T47D (cell line): ENCODE results near the gene C16orf78.
A peak's percentile ranks its signal among the peaks of the same experiment; 100 is the strongest.

ENCODE experiments used
- DNase-seq, 2 experiments: peaks; one replicate each; pipeline versions ENCODE4 v3.0.0 to v3.0.0-alpha.2; 2011 to 2012; ENCODE audit warnings: low read depth in 1 of 2, low spot score in 1 of 2
- JUND ChIP-seq: IDR thresholded peaks from 2 replicates; pipeline ENCODE4 v1.6.1; 2012; ENCODE audit warnings: low read depth
- in situ Hi-C: cut with HindIII; loops from 2 replicates; pipeline ENCODE4 v1.10.0; 2016; ENCODE audit warnings: low sequenced_read_pairs, low pct_unique_long_range_greater_than_20kb

The C16orf78 gene

DNA sequence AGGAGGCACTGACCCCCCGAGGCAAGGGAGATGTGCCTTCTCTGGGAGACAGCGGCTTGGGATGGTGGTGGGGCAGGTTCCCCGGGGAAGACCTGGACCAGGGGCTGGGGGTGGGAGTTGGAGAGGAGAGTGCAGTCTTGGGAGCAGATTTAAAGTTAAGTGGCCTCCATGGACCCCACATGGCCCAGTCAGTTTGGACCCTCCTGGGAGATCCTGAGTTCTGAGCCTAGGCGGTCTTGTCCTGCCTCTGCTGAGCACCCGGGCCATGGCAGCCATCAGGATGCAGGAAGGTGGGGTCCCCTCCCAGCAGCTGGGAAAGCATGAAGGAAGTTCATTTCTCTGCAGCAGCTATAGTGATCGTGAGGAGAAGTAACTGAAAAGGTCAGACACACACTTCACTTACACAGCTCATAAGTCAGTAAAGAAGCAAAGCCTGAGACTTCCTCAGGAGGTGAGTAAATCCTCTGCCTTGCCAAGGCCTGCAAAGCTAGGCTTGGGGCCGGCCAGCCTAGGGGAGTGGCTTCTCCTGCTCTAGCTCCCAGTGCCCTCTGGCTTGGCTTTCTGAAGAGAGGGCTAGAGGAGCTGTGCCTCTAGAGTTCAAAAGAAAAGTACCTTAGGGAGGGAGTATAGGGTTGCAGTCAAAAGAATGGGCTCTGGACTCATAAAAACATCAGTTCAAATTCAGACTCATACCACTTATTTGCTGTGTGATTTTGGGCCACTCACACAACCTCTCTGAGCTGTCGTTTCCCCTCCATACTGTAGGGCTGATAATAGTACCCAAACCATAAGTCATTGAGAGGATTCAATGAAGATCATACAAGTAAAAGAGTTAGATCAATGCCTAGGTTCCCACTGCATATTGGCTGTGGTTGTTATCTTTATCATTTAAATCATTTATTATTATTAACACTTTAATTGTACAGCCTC, 31.0 kb upstream of the C16orf78 start:
- TF ChIP-seq JUND, result no peak
- DNase-seq, result no peak
- in situ Hi-C loops, result no loop called here

DNA sequence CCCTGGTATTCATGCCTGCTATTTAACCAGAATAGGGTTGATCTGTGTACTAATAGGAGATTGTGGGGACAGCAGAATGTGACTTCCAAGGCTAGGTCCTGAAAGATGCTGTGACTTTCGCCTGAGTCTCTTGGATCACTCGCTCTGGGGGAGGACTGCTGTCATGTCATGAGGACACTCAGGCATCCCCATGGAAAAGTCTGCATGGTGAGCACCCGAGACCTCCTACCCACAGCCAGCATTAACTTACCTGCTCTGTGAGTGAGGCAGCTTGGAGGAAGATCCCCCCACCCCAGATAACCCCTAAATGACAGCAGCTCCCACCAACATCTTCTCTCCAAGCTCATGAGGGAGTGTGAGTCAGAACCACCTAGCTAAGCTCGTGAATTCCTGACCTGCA, 30.3 kb upstream of the C16orf78 start:
- in situ Hi-C loops, result no loop called here
- no peak for TF ChIP-seq JUND
- DNase-seq, result no peak

DNA sequence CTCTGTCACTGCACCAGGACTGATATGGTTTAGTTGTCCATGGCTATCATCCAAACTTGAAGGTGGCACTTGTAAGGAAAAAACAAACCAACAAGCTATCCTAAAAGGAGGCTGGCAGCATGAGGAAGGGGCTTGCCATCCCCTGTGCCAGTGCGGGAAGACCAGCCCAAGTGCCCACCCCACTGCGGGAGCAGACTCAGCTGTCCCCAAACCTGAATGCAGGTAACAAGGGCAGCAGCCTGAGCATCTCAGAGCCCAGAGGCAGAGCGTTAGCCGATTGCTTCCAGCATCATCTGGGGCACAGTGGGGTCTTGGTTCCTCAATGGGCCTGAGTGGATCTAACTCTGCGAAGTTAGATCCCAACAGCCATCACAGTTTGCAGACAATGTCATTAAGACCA, 29.2 kb upstream of the C16orf78 start:
- TF ChIP-seq JUND, result no peak
- no peak for DNase-seq
- in situ Hi-C loops, result no loop called here

DNA sequence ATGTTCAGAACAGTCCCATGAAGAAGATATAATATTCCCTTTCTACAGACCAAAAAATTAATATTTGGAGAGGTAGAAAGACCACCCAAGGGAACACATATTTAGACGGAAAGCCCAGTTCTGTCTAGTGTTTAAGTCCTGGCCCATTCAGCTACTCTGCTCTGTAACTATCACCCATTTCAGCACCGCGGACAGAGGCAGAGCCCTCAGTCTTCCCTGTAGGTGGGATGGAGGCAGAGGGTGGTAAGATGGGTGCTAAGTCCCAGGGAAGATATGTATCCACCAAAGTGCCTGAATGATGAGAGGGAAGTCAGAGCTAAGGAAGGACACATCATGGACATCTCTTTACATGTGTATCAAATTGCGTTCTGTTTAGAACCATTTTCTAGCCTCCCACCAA, 27.8 kb upstream of the C16orf78 start:
- DNase-seq, result peak in 1 of 2 experiments; percentile 28
- in situ Hi-C loops, result no loop called here
- TF ChIP-seq JUND, result no peak

DNA sequence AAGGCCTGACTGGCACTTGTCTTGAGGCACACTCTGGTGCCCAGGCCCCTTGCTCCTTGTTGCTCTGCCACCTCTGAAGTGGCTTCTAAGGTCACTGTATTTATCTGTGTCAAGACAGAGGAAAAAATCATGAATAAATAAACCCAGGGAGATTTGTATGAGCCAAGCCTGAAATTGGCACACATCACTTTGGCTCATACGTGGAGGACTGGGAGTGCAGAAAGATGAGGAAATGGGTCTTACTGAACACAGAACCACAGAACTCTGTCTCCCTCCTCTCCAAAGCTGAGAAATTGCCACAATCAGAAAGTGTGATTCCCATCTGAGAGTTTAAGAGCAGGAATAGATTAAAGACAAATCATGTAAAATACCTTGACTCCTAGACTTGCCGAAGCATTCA, 27.1 kb upstream of the C16orf78 start:
- in situ Hi-C loops, result no loop called here
- DNase-seq, result no peak
- no peak for TF ChIP-seq JUND

DNA sequence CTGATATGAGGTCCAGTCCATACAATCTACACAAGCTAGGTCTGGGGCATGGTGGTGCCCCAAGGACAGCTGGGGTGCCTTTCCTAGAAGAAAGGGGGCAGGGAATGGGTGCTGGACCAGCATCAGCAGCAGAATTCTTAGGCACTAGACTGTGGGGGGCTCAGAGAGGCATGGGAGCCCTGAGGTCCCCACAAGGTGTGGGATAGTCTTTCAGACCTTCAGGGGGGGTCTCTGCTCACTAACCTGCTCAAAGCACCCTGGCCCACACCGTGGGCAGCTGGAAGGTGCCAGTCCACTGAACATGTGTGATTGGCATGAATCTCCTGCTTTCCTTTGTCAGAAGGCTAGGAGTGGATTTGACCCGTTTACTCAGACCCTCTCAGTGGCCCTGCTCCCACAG, 26.1 kb upstream of the C16orf78 start:
- TF ChIP-seq JUND, result no peak
- no peak for DNase-seq
- in situ Hi-C loops, result no loop called here

DNA sequence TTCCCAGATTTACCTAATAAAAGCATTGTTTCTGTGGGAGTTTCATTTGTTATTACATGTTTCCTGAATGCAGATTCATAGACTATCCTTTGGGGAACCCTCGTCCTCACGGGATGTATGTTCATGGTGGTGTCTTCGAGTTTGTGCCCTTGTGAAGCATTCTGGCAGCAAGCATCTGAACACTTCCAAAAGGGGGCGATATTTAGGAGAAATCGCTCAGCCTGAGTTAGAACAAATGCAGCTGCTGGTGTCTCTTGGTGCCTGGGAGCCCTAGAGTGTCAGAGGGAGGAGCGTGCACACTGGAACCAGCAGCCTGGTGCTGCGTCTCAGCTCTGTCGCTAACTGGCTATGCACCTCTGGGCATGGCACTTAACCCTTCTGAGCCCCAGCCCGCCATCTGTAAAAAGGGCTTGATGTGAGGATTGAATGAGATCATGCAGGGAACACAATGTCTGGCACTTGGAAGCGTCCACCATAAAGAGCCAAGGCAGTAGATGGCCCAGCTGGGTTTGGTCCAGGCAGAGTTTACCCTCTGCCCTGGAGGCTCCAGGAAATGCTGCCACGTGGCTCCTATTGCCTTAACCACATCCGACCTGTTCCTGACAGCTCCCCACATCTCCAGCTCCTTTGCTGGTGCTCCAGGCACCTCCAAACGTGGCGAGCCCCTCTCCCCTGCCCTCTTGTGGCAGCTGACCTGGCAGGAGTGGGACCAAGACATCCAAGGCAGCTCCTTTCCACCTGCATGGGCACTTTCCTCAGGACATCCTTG, 25.0 kb upstream of the C16orf78 start:
- no peak for TF ChIP-seq JUND
- in situ Hi-C loops, result no loop called here
- peak in 1 of 2 experiments; percentile 1 for DNase-seq

DNA sequence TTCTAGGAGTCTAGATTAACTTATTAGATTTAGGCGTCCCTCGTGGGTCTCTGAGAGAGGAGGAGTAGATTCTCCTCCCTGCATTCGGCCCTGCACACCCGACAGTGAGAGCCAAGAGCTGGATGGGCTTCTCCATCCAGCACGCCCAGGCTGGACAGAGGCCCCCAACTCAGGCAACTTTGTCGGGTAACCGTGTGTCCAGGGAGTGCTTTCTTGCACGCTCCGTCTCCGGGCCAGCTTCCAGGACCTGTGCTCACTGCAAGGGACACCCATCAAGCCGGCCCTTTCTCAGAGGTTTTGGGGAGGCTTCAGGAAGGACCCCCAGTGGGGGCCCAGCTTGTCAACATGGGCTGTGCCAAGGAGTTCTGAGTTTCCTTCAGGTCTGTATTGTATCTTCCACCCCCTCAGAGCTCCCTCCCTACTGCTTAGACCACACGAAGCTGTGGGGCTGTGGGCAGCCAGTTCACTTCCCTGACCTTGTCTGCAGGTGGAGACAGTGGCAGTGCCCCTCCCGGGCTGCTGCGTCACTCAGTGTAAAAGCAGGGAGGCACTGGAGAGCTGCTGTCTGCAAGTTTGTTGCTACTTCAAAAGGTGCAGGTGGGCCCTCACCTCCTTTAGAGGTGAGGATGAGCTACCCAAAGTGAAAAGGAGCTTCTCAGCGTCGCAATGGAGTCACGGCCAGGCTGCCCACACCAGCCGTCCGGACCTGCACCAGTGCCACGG, 24.0 kb upstream of the C16orf78 start:
- in situ Hi-C loops, result no loop called here

DNA sequence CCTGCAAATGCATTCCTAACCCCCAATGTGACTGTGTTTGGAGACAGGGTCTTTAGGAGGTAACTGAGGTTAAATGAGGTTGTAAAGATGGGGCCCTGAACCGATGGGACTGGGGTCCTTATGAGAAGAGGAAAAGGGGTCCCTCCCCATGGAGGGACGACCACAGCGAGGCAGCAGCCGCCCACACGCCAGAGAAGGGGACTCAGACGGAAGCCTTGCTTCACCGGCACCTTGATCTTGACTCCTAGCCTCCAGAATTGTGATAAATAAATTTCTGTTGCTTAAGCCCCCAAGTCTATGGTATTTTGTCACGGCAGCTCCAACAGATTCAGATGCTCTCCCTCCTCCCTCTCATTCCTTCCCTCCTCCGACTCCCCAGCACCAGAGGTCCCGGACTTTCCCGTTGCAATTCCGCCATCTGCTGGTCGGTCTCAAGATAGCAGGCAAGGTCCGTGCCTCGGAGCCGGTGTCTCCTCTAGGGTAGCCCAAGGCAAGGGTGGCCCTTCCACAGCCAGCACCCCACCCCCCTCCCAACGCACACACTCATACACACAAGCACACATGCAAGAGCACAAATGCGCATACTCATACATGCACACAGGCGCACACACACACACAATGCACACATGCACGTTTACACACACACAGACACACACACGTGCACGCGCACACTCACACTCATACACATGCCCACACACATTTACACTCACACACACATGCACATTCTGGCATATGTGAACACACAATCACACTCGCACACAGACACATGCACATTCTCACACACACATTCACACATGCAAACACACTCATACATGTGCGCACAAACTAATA, 23.1 kb upstream of the C16orf78 start:
- DNase-seq, result peak; percentile 50 to 58
- in situ Hi-C loops, result no loop called here
- no peak for TF ChIP-seq JUND

More for the DNA sequence above, 24.0 kb upstream of the C16orf78 start:
- no peak for TF ChIP-seq JUND
- no peak for DNase-seq

DNA sequence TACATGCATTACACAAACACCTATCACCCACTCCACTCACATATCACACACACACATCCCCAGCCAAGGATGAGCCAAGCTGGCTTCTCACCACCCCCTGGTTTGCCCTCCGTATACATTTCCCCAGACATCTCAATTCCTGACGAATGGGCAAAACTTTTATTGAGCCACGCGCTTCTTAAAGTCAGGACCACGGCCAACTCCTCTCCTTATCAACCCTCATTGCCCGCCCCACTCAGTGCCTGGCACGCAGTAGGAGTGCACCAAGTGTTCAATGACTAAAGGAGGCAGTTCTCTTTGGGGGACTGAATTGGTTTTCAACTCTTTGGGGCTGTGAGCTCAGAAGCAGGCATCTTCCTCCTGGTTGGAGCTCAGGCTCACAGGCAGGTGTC, 22.5 kb upstream of the C16orf78 start:
- in situ Hi-C loops, result no loop called here
- DNase-seq, result no peak
- TF ChIP-seq JUND, result no peak

DNA sequence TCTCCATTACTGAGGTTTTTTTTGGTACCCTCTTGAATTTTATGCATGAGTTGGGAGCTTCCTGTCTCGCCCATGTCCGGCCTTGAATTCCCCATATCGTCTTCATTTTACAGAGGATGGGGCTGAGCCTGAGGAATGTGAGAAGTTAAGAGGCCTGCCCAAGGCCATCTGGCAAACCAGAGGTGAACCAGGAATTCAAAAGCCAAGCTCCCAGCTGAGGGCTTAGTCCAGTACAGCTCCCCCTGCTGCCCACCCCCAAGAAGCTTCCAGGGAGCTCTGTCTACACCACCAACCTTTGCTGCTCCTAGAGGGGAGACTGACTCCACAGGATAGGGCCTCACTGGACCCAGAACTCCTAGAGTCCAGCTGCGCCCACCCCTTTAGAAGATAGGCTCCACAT, 20.7 kb upstream of the C16orf78 start:
- in situ Hi-C loops, result no loop called here
- no peak for TF ChIP-seq JUND
- no peak for DNase-seq

DNA sequence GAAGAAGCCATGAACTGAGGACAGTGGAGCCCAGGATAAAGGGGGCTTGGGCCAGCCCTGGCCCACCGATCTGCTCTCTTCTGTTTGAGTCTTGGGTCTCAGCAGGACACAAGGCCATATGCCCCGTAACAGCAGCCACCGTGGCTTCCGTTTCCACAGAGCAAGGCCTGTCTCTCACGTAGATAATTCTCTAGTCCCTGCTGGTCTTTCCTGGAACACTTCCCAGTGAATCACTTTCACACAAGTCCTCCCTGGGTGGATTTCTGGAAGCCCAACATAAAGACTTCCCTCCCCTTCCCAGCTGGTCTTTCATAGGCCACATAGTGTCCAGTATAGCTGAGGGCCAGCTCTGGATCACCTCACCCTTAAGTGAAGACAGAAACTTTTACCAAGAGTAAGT, 19.9 kb upstream of the C16orf78 start:
- TF ChIP-seq JUND, result no peak
- DNase-seq, result no peak
- in situ Hi-C loops, result no loop called here
